Left colon (tissue), 2 donors: ENCODE measurements around the gene FBL. TPM values are rescaled to one million over a fixed set of nuclear protein-coding genes. Genes with fewer than 3 reads are reported as not detected.
"Not testable (repeated sequence)": the region's sequence is repeated elsewhere in the genome, so short reads cannot be mapped to it uniquely, and the experiment has no call there.

Experiments used
- ATAC-seq: fragments of 200-7000 bp; cut with Tn5 transposase; one replicate; pipeline ENCODE4 v1.9.1; 2020; ENCODE audit warnings: mild to moderate bottlenecking, moderate library complexity
- DNase-seq, 2 donors: peaks; one replicate each; pipeline ENCODE4 v3.0.0-alpha.2; 2020
- intact Hi-C, 2 donors: fragments of 100-400 bp; cut with DNase I in 1 of 2; cut with micrococcal nuclease in 1 of 2; formaldehyde crosslinking; loops; one replicate each; pipeline versions ENCODE4 v1.11.2 to v1.14.0; 2022; cut with DNase I, micrococcal nuclease
- long read RNA-seq: library from polyadenylated mRNA; unstranded; transcript quantifications from one replicate; pipeline ENCODE4 v2.0.0, GENCODE V29; 2021
- total RNA-seq, 2 donors: library from RNA; stranded (reverse); fragmentation: NEBNext Ultra II Directional; extraction: Animal tissue kit (Norgen Biotek cat#: 25700); gene quantifications; one replicate each; pipeline ENCODE4 v1.2.1, GENCODE V29; 2021
- donor health status: DM: no; HTN: no; CAD: no.
- donor health status: DM: yes; HTN: yes; CAD: no.

FBL gene
- 100 to 1,000 TPM; 128 to 166 TPM for total RNA-seq
- long read RNA-seq, transcript FBL-201 (9 exons, 1,160 nt) = major isoform, 35 of 52 reads
- long read RNA-seq, partial matches to known transcripts = 11 of 52 reads
- long read RNA-seq, other reads (novel, unspliced or antisense) = 6 of 52 reads

- peak; percentile 94 to 99 for DNase-seq
- ATAC-seq = peak; percentile 95
- intact Hi-C loops = no loop called here
These were observed at the start of gene FBL for GRCh38 chr19:39845933-39846677. FBL (minus strand) TSS chr19:39846379; CDS start chr19:39846300, 79 bp downstream.

- intact Hi-C loops, DNase-seq, ATAC-seq: not testable (repeated sequence)
These were observed 48.9 kb upstream of the FBL start for GRCh38 chr19:39895096-39895495.

GRCh38 chr19:39894236-39894606 lies 48.0 kb upstream of the FBL start:
- DNase-seq, ATAC-seq, intact Hi-C loops: not testable (repeated sequence)

- ATAC-seq, DNase-seq, intact Hi-C loops: not testable (repeated sequence)
These were observed 47.4 kb upstream of the FBL start for GRCh38 chr19:39893366-39894235.

- intact Hi-C loops, DNase-seq, ATAC-seq: not testable (repeated sequence)
These were observed 46.3 kb upstream of the FBL start for GRCh38 chr19:39892506-39892902.

GRCh38 chr19:39891660-39892505 lies 45.7 kb upstream of the FBL start:
- ATAC-seq = peak; percentile 18
- DNase-seq, intact Hi-C loops: not testable (repeated sequence)

GRCh38 chr19:39890755-39891551 lies 44.8 kb upstream of the FBL start:
- DNase-seq (no peak), ATAC-seq (peak; percentile 2)
- intact Hi-C loops = no loop called here

- intact Hi-C loops = not testable (repeated sequence)
These were observed 43.9 kb upstream of the FBL start for GRCh38 chr19:39889872-39890754.

GRCh38 chr19:39887456-39887951 lies 41.3 kb upstream of the FBL start:
- intact Hi-C loops, ATAC-seq: not testable (repeated sequence)

More at GRCh38 chr19:39889872-39890754, 43.9 kb upstream of the FBL start:
- DNase-seq = not testable (repeated sequence)
- ATAC-seq = peak; percentile 2

GRCh38 chr19:39885821-39886554 lies 39.8 kb upstream of the FBL start:
- intact Hi-C loops, ATAC-seq: not testable (repeated sequence)
- DNase-seq = peak in 1 of 2 donors; percentile 24

More at GRCh38 chr19:39887456-39887951, 41.3 kb upstream of the FBL start:
- DNase-seq = not testable (repeated sequence)

GRCh38 chr19:39884721-39885120 lies 38.5 kb upstream of the FBL start:
- not testable (repeated sequence) for ATAC-seq

GRCh38 chr19:39882645-39883044 lies 36.5 kb upstream of the FBL start:
- ATAC-seq, intact Hi-C loops, DNase-seq: not testable (repeated sequence)

More at GRCh38 chr19:39884721-39885120, 38.5 kb upstream of the FBL start:
- DNase-seq, intact Hi-C loops: not testable (repeated sequence)

GRCh38 chr19:39881495-39882110 lies 35.4 kb upstream of the FBL start:
- peak in 1 of 2 donors; percentile 20 for DNase-seq
- ATAC-seq = peak; percentile 58
- intact Hi-C loops = not testable (repeated sequence)

- intact Hi-C loops, ATAC-seq, DNase-seq: not testable (repeated sequence)
These were observed 34.1 kb upstream of the FBL start for GRCh38 chr19:39880241-39880640.

GRCh38 chr19:39879796-39880195 lies 33.6 kb upstream of the FBL start:
- DNase-seq, intact Hi-C loops: not testable (repeated sequence)
- ATAC-seq = peak; percentile 4
